CD4-positive, alpha-beta memory T cell (primary cell): Measurements from ENCODE around the gene TTC12. TPM values are rescaled to one million over a fixed set of nuclear protein-coding genes. Genes with fewer than 3 reads are reported as not detected.

Source experiments
- CTCF ChIA-PET: fragments of 350-600 bp; sonication (Branson Sonifier 250); formaldehyde crosslinking; loops from one replicate; lab custom pipeline; 2021; ENCODE audit warnings: inconsistent platforms; ENCODE audit not compliant: partially characterized antibody; lab: Charles Lee
- POLR2A ChIA-PET: fragments of 350-600 bp; sonication (Branson Sonifier 250); formaldehyde crosslinking; loops from one replicate; lab custom pipeline; 2021; ENCODE audit not compliant: partially characterized antibody; lab: Charles Lee
- DNase-seq, 5 donors: peaks; one replicate each; pipeline versions ENCODE4 v3.0.0 to v3.0.0-alpha.2; 2020 to 2022; ENCODE audit warnings: mixed read lengths in 1 of 5
- H3K27ac ChIP-seq: one replicate; pipeline ENCODE4 v1.7.0; 2013; ENCODE audit warnings: low read depth, low read length
- H3K27me3 ChIP-seq: 2 replicates; pipeline ENCODE4 v1.7.0; 2013; ENCODE audit warnings: mild to moderate bottlenecking, low read length, moderate library complexity; ENCODE audit not compliant: insufficient read depth
- H3K36me3 ChIP-seq: 2 replicates; pipeline ENCODE4 v1.7.0; 2013; ENCODE audit warnings: mild to moderate bottlenecking, low read length, moderate library complexity; ENCODE audit not compliant: insufficient read depth
- H3K4me1 ChIP-seq: 2 replicates; pipeline ENCODE4 v1.7.0; 2013; ENCODE audit warnings: mild to moderate bottlenecking, low read length, moderate library complexity; ENCODE audit not compliant: insufficient read depth
- H3K4me3 ChIP-seq, 2 donors: one replicate each; pipeline ENCODE4 v1.7.0; 2013; ENCODE audit warnings: low read length in 2 of 2, mild to moderate bottlenecking in 1 of 2
- H3K9me3 ChIP-seq, 2 donors: one replicate each; pipeline ENCODE4 v1.7.0; 2013; ENCODE audit warnings: low read length in 2 of 2, control low read depth in 1 of 2; ENCODE audit not compliant: control insufficient read depth in 1 of 2
- H3K27ac Mint-ChIP-seq, 7 donors: one replicate each; pipeline ENCODE4 v1.8.0; 2020 to 2021; ENCODE audit warnings: mixed read lengths in 7 of 7, mild to moderate bottlenecking in 6 of 7, inconsistent platforms in 3 of 7, moderate library complexity in 3 of 7
- H3K27me3 Mint-ChIP-seq, 2 donors: one replicate each; pipeline ENCODE4 v1.8.0; 2020 to 2021; ENCODE audit warnings: mixed read lengths in 2 of 2
- H3K36me3 Mint-ChIP-seq, 2 donors: one replicate each; pipeline ENCODE4 v1.8.0; 2020 to 2021; ENCODE audit warnings: mixed read lengths in 2 of 2, inconsistent platforms in 1 of 2, mild to moderate bottlenecking in 1 of 2
- H3K4me1 Mint-ChIP-seq, 4 donors: one replicate each; pipeline ENCODE4 v1.8.0; 2020 to 2021; ENCODE audit warnings: mixed read lengths in 4 of 4, mild to moderate bottlenecking in 1 of 4
- H3K4me3 Mint-ChIP-seq, 8 donors: one replicate each; pipeline ENCODE4 v1.8.0; 2020 to 2021; ENCODE audit warnings: mixed read lengths in 8 of 8, mild to moderate bottlenecking in 7 of 8, moderate library complexity in 6 of 8, inconsistent platforms in 3 of 8
- H3K9me3 Mint-ChIP-seq, 8 donors: one replicate each; pipeline ENCODE4 v1.8.0; 2020 to 2021; ENCODE audit warnings: mixed read lengths in 8 of 8, mild to moderate bottlenecking in 5 of 8, inconsistent platforms in 3 of 8, moderate library complexity in 1 of 8
- intact Hi-C: fragments of 100-400 bp; cut with micrococcal nuclease; formaldehyde crosslinking; loops from one replicate; pipeline ENCODE4 v1.15.1; 2023
- polyA plus RNA-seq, 2 donors: library from polyadenylated mRNA; unstranded; fragments of 300-500 nt; fragmentation: Illumina TruSeq; gene quantifications; one replicate each; pipeline ENCODE4 v1.2.3, GENCODE V29; 2021
- total RNA-seq, 2 experiments: library from RNA; stranded (reverse); gene quantifications; one replicate each; pipeline ENCODE4 v1.2.3, GENCODE V29; 2021

Gene TTC12, protein sequence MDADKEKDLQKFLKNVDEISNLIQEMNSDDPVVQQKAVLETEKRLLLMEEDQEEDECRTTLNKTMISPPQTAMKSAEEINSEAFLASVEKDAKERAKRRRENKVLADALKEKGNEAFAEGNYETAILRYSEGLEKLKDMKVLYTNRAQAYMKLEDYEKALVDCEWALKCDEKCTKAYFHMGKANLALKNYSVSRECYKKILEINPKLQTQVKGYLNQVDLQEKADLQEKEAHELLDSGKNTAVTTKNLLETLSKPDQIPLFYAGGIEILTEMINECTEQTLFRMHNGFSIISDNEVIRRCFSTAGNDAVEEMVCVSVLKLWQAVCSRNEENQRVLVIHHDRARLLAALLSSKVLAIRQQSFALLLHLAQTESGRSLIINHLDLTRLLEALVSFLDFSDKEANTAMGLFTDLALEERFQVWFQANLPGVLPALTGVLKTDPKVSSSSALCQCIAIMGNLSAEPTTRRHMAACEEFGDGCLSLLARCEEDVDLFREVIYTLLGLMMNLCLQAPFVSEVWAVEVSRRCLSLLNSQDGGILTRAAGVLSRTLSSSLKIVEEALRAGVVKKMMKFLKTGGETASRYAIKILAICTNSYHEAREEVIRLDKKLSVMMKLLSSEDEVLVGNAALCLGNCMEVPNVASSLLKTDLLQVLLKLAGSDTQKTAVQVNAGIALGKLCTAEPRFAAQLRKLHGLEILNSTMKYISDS
- 10 to 100 TPM; 69.2 to 75.1 TPM for total RNA-seq
- 10 to 100 TPM in 1 of 2 donors, 1 to 10 TPM in 1; 6.9 to 10.4 TPM for polyA plus RNA-seq

DNA sequence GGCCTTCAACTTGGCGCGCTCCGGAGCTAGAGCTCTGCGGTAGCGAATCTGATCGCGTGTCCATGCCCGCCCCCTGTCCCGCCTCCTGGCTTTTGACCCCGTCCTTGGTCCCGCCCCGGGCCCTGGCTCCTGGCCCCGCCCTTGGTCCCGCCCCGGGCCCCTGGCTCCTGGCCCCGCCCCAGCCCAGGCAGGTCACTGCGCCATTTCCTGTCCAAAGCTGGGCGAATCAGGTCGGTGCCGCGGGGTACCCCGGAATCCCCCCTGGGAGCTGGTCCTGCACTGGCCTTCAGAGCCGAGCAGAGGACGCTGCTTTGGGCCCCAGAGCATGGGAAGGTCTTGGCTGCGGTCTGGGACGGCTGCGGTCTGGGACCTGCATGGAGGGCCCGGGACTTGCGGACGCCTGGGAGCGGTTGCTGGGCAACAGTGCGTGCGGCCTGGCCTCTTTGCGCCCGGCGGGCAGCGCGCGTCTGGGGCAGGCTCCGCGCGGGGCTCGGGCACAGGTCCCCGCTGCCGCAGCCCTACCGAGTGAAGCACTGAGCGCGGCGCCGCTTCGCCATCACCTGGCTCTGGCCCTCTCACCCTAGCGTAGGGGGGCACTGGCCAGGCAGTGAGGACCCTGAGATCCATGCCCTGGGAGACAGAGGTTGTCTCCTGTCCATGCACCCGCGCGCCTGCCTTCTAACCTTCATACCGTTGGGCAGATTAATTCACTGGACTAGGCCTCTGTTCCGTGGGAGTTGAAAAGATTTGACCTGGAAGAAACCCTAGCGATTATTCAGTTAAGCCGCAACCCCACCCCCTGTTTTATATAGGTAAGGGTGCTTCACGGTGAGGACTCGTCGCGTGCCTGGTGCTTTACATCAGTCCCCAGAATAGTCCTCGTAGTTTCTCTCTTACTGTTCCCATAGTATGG, at the start of gene TTC12:
TTC12 (plus strand) TSS at position 195 of the 913 bp plus-strand sequence. CDS start 1,675 bp downstream, outside the sequence.
- Histone ChIP-seq H3K27me3 (no peaks in the 10 kb centered on the region), H3K27ac (peak within 1 kb of the TSS; percentile 85), H3K36me3 (peaks cover 10% of the 10 kb centered on the region), H3K9me3 (no peaks in the 10 kb centered on the region), H3K4me3 (peak within 1 kb of the TSS; percentile 24 to 84), H3K4me1 (peaks cover 20% of the 10 kb centered on the region)
- Mint-ChIP-seq H3K27me3 (no peaks in the 10 kb centered on the region), H3K4me3 (peak within 1 kb of the TSS; percentile 79 to 91 (median 88)), H3K36me3 (peaks cover 25 to 33% of the 10 kb centered on the region in 2 donors), H3K9me3 (no peaks in the 10 kb centered on the region), H3K27ac (peak within 1 kb of the TSS; percentile 79 to 95 (median 94)), H3K4me1 (peaks cover 27 to 52% (median 38%) of the 10 kb centered on the region in 4 donors)
- intact Hi-C loops: loop anchor here (2.0 to 10.0 kb wide), 7 partner anchors 458 to 1440 kb away; partner anchors contain the start of genes ALG9, C11orf71, CFAP68 and FDXACB1
- POLR2A ChIA-PET: interaction anchor here (0.6 to 1.2 kb wide), 8 partner anchors 8 to 1388 kb away, joined by 3 to 5 read pairs (median 3); no protein-coding TSS in a partner anchor
- DNase-seq: peak; percentile 87 to 91 (median 89)
- CTCF ChIA-PET: interaction anchor here (0.6 to 2.1 kb wide), 7 partner anchors 10 to 1095 kb away, joined by 3 to 11 read pairs (median 3); no protein-coding TSS in a partner anchor

DNA sequence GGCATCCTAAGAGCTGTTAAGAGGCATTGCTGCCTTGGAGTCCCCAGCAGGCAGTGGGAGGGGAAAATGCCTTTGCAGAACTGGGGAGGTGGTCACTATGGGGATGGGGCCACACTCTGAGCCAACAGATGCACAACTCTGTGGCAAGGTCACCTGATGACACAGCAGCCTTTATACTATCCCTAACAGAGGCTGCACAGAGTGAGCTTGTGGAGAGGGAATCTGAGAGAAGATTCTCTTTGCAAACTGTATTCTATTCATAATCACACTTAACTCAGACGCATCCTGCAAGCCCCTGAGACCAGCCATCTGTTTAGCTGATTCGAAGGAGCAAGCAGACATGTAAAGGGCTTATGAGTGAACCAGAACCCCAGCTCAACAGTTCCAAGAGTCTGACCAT, 49.0 kb upstream of the TTC12 start:
- ChIA-PET POLR2A (no interaction called here), CTCF (no interaction called here)
- intact Hi-C loops: no loop called here
- Mint-ChIP-seq H3K4me1 (peaks cover 0 to 3% (median 0%) of the 10 kb centered on the region in 4 donors), H3K4me3 (no peak overlapping the region), H3K27ac (no peak overlapping the region), H3K27me3 (peaks cover 8 to 10% of the 10 kb centered on the region in 2 donors), H3K36me3 (no peaks in the 10 kb centered on the region), H3K9me3 (no peaks in the 10 kb centered on the region)
- H3K4me1 ChIP-seq: no peaks in the 10 kb centered on the region
- H3K4me3 ChIP-seq: no peak overlapping the region
- H3K9me3 ChIP-seq: no peaks in the 10 kb centered on the region
- H3K27ac ChIP-seq: no peak overlapping the region
- no peaks in the 10 kb centered on the region for H3K36me3 ChIP-seq
- H3K27me3 ChIP-seq: no peaks in the 10 kb centered on the region
- DNase-seq: no peak

DNA sequence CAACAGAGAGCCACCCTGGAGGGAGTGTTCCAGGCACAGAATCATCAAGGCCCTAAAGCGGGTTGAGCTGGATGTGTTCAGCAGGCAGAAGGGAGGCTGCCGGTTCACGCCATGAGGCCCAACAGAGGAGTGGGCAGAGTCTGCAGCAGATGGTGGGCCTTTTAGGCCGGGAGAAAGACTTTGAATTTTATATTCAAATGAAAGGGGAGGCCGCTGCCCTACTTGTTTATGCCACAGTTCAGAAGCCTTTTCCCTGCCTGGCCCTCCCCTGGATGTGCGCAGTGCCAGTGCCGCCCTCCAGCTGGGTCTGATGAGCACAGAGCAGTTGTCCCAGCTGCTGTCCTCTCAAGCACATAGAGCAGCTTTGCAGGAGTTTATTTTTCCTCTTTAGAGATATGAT, 46.9 kb upstream of the TTC12 start:
- no peak overlapping the region for H3K4me3 Mint-ChIP-seq
- no peaks in the 10 kb centered on the region for H3K36me3 ChIP-seq
- no peaks in the 10 kb centered on the region for H3K9me3 Mint-ChIP-seq
- intact Hi-C loops: no loop called here
- H3K36me3 Mint-ChIP-seq: no peaks in the 10 kb centered on the region
- peaks cover 0 to 3% (median 0%) of the 10 kb centered on the region in 4 donors for H3K4me1 Mint-ChIP-seq
- H3K27ac ChIP-seq: no peak overlapping the region
- H3K9me3 ChIP-seq: no peaks in the 10 kb centered on the region
- no peak overlapping the region for H3K4me3 ChIP-seq
- H3K27ac Mint-ChIP-seq: no peak overlapping the region
- ChIA-PET POLR2A (no interaction called here), CTCF (interaction anchor here (0.6 kb wide), 1 partner anchor 22 kb away, joined by 3 read pairs; no protein-coding TSS in a partner anchor)
- no peaks in the 10 kb centered on the region for H3K27me3 ChIP-seq
- DNase-seq: no peak
- H3K27me3 Mint-ChIP-seq: peaks cover 8 to 10% of the 10 kb centered on the region in 2 donors
- no peaks in the 10 kb centered on the region for H3K4me1 ChIP-seq

DNA sequence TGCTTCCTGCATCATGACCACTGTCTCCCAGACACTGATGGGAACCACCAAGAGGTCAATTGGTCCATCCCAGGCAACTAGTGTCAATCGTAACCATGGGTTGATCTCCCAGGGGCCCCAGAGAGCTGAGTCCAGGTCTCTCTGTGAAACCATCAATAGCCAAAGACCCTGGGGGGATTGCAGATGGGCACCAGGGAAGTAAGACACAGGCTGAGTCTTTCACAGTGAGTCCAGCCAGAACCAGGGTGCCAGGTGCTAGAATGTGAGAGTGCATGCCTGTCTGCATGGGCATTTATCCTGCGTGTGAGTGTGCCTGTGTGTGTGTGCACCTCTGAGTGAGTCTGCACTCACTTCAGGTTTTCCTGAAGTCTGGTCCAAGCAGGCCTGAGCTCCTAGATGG, 45.3 kb upstream of the TTC12 start:
- Histone ChIP-seq H3K4me3 (no peak overlapping the region), H3K9me3 (no peaks in the 10 kb centered on the region), H3K27me3 (no peaks in the 10 kb centered on the region), H3K27ac (no peak overlapping the region), H3K36me3 (no peaks in the 10 kb centered on the region), H3K4me1 (no peaks in the 10 kb centered on the region)
- Mint-ChIP-seq H3K9me3 (no peaks in the 10 kb centered on the region), H3K27ac (no peak overlapping the region), H3K4me1 (no peaks in the 10 kb centered on the region), H3K27me3 (peaks cover 6 to 12% of the 10 kb centered on the region in 2 donors), H3K36me3 (no peaks in the 10 kb centered on the region), H3K4me3 (no peak overlapping the region)
- ChIA-PET POLR2A (no interaction called here), CTCF (no interaction called here)
- DNase-seq: no peak
- intact Hi-C loops: no loop called here

DNA sequence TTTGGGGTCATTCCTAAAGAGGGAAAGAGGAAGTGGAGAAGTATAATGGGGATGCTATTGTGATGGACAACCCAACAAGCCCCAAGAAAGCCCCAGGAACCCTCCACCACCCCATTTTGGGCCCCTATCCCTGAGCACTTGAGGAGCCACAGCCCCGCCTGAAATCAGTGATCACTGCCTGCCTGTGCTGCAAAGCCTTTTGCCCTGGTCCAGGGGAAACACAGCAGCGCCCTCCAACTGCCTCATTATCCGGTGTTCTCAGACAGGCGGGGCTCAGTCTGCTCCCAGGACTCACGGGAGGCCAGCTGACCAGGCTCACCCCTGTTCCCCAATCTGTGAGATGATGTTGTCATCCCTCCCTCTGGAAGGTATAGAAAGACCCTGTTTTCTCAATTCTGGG, 44.7 kb upstream of the TTC12 start:
- CTCF ChIA-PET: no interaction called here
- Histone ChIP-seq H3K36me3 (no peaks in the 10 kb centered on the region), H3K9me3 (no peaks in the 10 kb centered on the region), H3K27ac (no peak overlapping the region), H3K4me1 (no peaks in the 10 kb centered on the region), H3K27me3 (no peaks in the 10 kb centered on the region), H3K4me3 (no peak overlapping the region)
- no peak for DNase-seq
- peak overlapping the region in 1 of 7 donors; percentile 55 for H3K27ac Mint-ChIP-seq
- H3K4me1 Mint-ChIP-seq: no peaks in the 10 kb centered on the region
- intact Hi-C loops: no loop called here
- peaks cover 6 to 12% of the 10 kb centered on the region in 2 donors for H3K27me3 Mint-ChIP-seq
- POLR2A ChIA-PET: no interaction called here
- H3K9me3 Mint-ChIP-seq: no peaks in the 10 kb centered on the region
- no peak overlapping the region for H3K4me3 Mint-ChIP-seq
- no peaks in the 10 kb centered on the region for H3K36me3 Mint-ChIP-seq

DNA sequence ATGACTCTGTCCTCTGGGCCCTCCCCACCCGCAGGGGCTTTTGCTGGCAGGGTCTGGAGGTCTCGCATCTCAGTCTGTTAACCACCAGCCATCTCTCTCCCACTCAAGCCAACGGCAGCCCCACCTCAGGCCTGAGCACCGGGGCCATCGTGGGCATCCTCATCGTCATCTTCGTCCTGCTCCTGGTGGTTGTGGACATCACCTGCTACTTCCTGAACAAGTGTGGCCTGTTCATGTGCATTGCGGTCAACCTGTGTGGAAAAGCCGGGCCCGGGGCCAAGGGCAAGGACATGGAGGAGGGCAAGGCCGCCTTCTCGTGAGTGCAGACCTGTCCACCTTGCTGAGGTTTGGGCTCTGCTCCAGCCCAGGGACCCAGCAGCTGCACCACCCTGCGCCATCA, 44.3 kb upstream of the TTC12 start:
- ChIA-PET CTCF (no interaction called here), POLR2A (no interaction called here)
- H3K36me3 Mint-ChIP-seq: no peaks in the 10 kb centered on the region
- Histone ChIP-seq H3K27ac (no peak overlapping the region), H3K4me3 (no peak overlapping the region), H3K4me1 (no peaks in the 10 kb centered on the region), H3K27me3 (no peaks in the 10 kb centered on the region), H3K36me3 (no peaks in the 10 kb centered on the region), H3K9me3 (no peaks in the 10 kb centered on the region)
- no peak overlapping the region for H3K4me3 Mint-ChIP-seq
- peaks cover 4 to 9% of the 10 kb centered on the region in 2 donors for H3K27me3 Mint-ChIP-seq
- no peaks in the 10 kb centered on the region for H3K9me3 Mint-ChIP-seq
- intact Hi-C loops: no loop called here
- no peaks in the 10 kb centered on the region for H3K4me1 Mint-ChIP-seq
- H3K27ac Mint-ChIP-seq: no peak overlapping the region
- DNase-seq: no peak
